Natural killer cell (primary cell): ENCODE results near the gene SMIM28. TPM values are rescaled to one million over a fixed set of nuclear protein-coding genes. Genes with fewer than 3 reads are reported as not detected.

Experiments
- ATAC-seq, 3 donors: fragments of 150-1000 bp in 2 of 3; fragments of 200-7000 bp in 1 of 3; cut with Tn5 transposase; 1 replicate in 1 of 3; 2 replicates in 2 of 3; pipeline ENCODE4 v1.10.0; 2021; ENCODE audit warnings: mild to moderate bottlenecking in 2 of 3, moderate library complexity in 2 of 3
- DNase-seq, 2 donors: peaks; one replicate each; pipeline versions ENCODE4 v3.0.0 to v3.0.0-alpha.2; 2013 to 2021; ENCODE audit warnings: mixed read lengths in 1 of 2
- H3K27ac ChIP-seq: one replicate; pipeline ENCODE4 v1.5.1; 2013; ENCODE audit warnings: mild to moderate bottlenecking, low read length
- H3K27me3 ChIP-seq: one replicate; pipeline ENCODE4 v1.6.1; 2013; ENCODE audit warnings: low read length; ENCODE audit not compliant: control insufficient read depth, insufficient read depth
- H3K36me3 ChIP-seq: one replicate; pipeline ENCODE4 v1.6.1; 2013; ENCODE audit warnings: low read length; ENCODE audit not compliant: control insufficient read depth, insufficient read depth
- H3K4me1 ChIP-seq: one replicate; pipeline ENCODE4 v1.6.1; 2013; ENCODE audit warnings: low read length; ENCODE audit not compliant: control insufficient read depth, insufficient read depth
- H3K4me3 ChIP-seq: one replicate; pipeline ENCODE4 v1.5.1; 2013; ENCODE audit warnings: low read length
- H3K9me3 ChIP-seq: one replicate; pipeline ENCODE4 v1.6.1; 2013; ENCODE audit warnings: low read length; ENCODE audit not compliant: control insufficient read depth, insufficient read depth
- H3K27ac Mint-ChIP-seq, 2 donors: one replicate each; pipeline ENCODE4 v1.8.0; 2022; ENCODE audit warnings: mild to moderate bottlenecking in 2 of 2, mixed read lengths in 2 of 2, moderate library complexity in 1 of 2
- H3K27me3 Mint-ChIP-seq, 2 donors: one replicate each; pipeline ENCODE4 v1.8.0; 2022; ENCODE audit warnings: low read depth in 2 of 2, mixed read lengths in 2 of 2
- H3K36me3 Mint-ChIP-seq: one replicate; pipeline ENCODE4 v1.8.0; 2022; ENCODE audit warnings: mixed read lengths
- H3K4me1 Mint-ChIP-seq, 2 donors: one replicate each; pipeline ENCODE4 v1.8.0; 2022; ENCODE audit warnings: mixed read lengths in 2 of 2
- H3K4me3 Mint-ChIP-seq: one replicate; pipeline ENCODE4 v1.8.0; 2022; ENCODE audit warnings: mild to moderate bottlenecking, moderate library complexity, mixed read lengths
- H3K9me3 Mint-ChIP-seq, 2 donors: one replicate each; pipeline ENCODE4 v1.8.0; 2022; ENCODE audit warnings: mixed read lengths in 2 of 2
- WGBS: methylation state at CpG from one replicate; pipeline ENCODE4 v1.1.7; 2013; ENCODE audit warnings: missing lambda C conversion rate; ENCODE audit not compliant: insufficient coverage; 5-methylcytosine and 5-hydroxymethylcytosine counted together
- intact Hi-C: fragments of 100-400 bp; cut with micrococcal nuclease; formaldehyde crosslinking; loops from one replicate; pipeline ENCODE4 v1.14.2; 2022
- total RNA-seq, 4 donors: library from RNA; stranded (reverse); fragments of 120-200 nt in 1 of 4; gene quantifications; one replicate each; pipeline versions ENCODE4 v1.2.3 to v1.2.4, GENCODE V29; 2013 to 2022
- TF ChIP-seq, protein P1 (sequence below): fragments of 200-600 bp; IDR thresholded peaks from one replicate; pipeline ENCODE4 v1.8.0; 2022; ENCODE audit warnings: antibody characterized with exemption

Gene SMIM28
- total RNA-seq, 3 donors from 2014 or later (not counting 1 experiment from before 2014, with no cell fraction given), result not detected

DNA sequence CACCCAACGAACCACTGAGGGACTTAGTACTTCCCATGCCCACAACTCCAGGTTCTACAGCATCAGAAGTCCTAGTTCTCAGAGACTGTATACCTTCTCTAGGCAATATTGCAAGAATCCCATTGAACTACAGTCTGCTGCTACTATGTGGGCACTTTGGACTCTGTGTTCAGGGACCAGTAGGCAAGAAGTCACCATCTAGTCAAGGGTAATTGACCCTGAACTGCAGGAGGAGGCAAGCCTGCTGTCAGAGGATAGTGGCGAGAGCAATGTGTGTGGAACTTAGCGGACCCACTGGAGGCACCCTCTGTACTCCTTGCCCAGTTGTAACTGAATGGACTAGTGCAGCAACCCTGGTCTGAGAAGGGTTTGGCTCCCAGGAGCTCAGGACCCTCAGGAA lies 42.1 kb downstream of the SMIM28 start:
- no peak for ATAC-seq
- no peak overlapping the region for H3K4me3 Mint-ChIP-seq
- no peaks in the 10 kb centered on the region for H3K27me3 Mint-ChIP-seq
- no peaks in the 10 kb centered on the region for H3K36me3 Mint-ChIP-seq
- WGBS, result 98% methylated on average over 3 of the region's 3 CpGs
- TF ChIP-seq, protein P1, sequence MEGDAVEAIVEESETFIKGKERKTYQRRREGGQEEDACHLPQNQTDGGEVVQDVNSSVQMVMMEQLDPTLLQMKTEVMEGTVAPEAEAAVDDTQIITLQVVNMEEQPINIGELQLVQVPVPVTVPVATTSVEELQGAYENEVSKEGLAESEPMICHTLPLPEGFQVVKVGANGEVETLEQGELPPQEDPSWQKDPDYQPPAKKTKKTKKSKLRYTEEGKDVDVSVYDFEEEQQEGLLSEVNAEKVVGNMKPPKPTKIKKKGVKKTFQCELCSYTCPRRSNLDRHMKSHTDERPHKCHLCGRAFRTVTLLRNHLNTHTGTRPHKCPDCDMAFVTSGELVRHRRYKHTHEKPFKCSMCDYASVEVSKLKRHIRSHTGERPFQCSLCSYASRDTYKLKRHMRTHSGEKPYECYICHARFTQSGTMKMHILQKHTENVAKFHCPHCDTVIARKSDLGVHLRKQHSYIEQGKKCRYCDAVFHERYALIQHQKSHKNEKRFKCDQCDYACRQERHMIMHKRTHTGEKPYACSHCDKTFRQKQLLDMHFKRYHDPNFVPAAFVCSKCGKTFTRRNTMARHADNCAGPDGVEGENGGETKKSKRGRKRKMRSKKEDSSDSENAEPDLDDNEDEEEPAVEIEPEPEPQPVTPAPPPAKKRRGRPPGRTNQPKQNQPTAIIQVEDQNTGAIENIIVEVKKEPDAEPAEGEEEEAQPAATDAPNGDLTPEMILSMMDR, result no peak
- H3K4me3 ChIP-seq, result no peak overlapping the region
- H3K27ac Mint-ChIP-seq, result no peak overlapping the region
- H3K4me1 ChIP-seq, result no peaks in the 10 kb centered on the region
- H3K9me3 ChIP-seq, result no peaks in the 10 kb centered on the region
- peaks cover 0 to 5% of the 10 kb centered on the region in 2 donors for H3K4me1 Mint-ChIP-seq
- peaks cover 7% of the 10 kb centered on the region for H3K36me3 ChIP-seq
- no peaks in the 10 kb centered on the region for H3K27me3 ChIP-seq
- H3K9me3 Mint-ChIP-seq, result no peaks in the 10 kb centered on the region
- H3K27ac ChIP-seq, result no peak overlapping the region
- DNase-seq, result no peak
- intact Hi-C loops, result no loop called here

DNA sequence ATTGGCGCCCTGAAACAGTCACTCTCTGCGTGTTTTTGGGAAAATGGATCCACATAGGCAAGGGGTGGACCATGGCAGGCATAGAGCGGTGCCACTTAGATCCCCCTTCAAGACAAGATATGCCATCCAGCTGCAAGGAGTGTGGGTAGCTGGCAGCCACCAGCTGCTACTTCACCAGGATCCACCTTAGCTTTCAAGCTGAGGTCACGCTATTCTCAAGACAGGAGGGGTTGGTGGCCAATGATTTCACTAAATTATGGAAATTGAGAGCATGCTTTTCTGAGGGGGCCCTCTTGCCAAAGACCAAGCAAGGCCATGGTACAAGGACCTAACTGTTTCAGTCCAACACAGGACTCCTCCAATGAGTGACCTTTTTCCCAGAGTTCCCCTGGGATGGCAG lies 42.7 kb downstream of the SMIM28 start:
- Mint-ChIP-seq H3K27me3 (no peaks in the 10 kb centered on the region), H3K9me3 (no peaks in the 10 kb centered on the region), H3K4me1 (peaks cover 0 to 5% of the 10 kb centered on the region in 2 donors), H3K4me3 (no peak overlapping the region), H3K27ac (no peak overlapping the region), H3K36me3 (no peaks in the 10 kb centered on the region)
- H3K36me3 ChIP-seq, result peaks cover 7% of the 10 kb centered on the region
- no peak overlapping the region for H3K4me3 ChIP-seq
- no peaks in the 10 kb centered on the region for H3K9me3 ChIP-seq
- no peaks in the 10 kb centered on the region for H3K27me3 ChIP-seq
- DNase-seq (no peak), ATAC-seq (no peak)
- TF ChIP-seq, protein P1, result no peak
- no peaks in the 10 kb centered on the region for H3K4me1 ChIP-seq
- intact Hi-C loops, result no loop called here
- 97% methylated on average over 4 of the region's 4 CpGs for WGBS
- no peak overlapping the region for H3K27ac ChIP-seq

DNA sequence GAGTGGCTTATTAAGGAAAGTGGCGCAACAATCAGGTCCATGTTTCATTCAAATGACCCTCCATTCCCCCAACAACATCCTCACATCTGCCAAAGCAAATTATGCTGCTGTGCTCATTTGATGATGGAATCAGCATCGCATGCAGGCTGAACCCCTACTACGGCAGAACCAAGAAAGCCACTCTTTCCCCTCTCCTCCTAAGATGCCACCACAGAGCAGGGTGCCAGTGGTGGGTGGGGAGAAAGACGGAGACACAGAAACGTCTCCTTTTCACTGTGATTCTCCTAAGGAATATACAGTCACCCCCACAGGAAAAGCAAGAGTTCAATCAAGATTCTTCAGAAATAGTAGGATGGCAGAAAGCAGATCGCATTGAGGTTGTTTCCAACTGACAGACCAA lies 43.4 kb downstream of the SMIM28 start:
- H3K4me1 ChIP-seq, result no peaks in the 10 kb centered on the region
- no peak overlapping the region for H3K4me3 ChIP-seq
- H3K27me3 ChIP-seq, result no peaks in the 10 kb centered on the region
- H3K27ac ChIP-seq, result no peak overlapping the region
- ATAC-seq (no peak), DNase-seq (no peak)
- WGBS, result 89% methylated on average over 4 of the region's 6 CpGs
- H3K9me3 ChIP-seq, result no peaks in the 10 kb centered on the region
- H3K9me3 Mint-ChIP-seq, result no peaks in the 10 kb centered on the region
- intact Hi-C loops, result no loop called here
- TF ChIP-seq, protein P1, result no peak
- H3K4me1 Mint-ChIP-seq, result peaks cover 0 to 5% of the 10 kb centered on the region in 2 donors
- no peak overlapping the region for H3K4me3 Mint-ChIP-seq
- peaks cover 0 to 3% of the 10 kb centered on the region in 2 donors for H3K27me3 Mint-ChIP-seq
- H3K36me3 ChIP-seq, result peaks cover 6% of the 10 kb centered on the region
- H3K36me3 Mint-ChIP-seq, result no peaks in the 10 kb centered on the region
- H3K27ac Mint-ChIP-seq, result no peak overlapping the region

DNA sequence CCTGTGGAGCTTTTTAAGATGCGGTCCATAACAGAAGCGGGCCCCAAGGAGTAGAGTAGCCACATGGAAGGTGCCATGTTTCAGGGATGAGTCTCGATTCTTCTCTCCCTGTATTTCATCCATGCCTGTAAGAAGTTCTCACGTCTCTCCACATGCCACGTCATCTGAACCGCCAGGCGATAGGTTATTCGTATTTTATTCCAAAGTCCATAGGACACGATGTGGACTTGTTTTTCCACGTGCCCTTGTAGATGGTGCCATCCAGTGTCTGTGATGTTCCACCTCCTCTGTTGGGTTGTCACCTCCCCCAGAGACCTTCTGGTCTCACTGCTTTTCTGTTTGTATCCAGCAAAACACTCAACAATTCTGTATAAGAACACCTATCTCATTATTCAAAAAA lies 43.9 kb downstream of the SMIM28 start:
- no peak overlapping the region for H3K4me3 Mint-ChIP-seq
- Histone ChIP-seq H3K27ac (no peak overlapping the region), H3K4me1 (no peaks in the 10 kb centered on the region), H3K4me3 (no peak overlapping the region), H3K36me3 (peaks cover 6% of the 10 kb centered on the region), H3K9me3 (no peaks in the 10 kb centered on the region), H3K27me3 (no peaks in the 10 kb centered on the region)
- peaks cover 0 to 5% of the 10 kb centered on the region in 2 donors for H3K4me1 Mint-ChIP-seq
- H3K27ac Mint-ChIP-seq, result no peak overlapping the region
- peaks cover 0 to 3% of the 10 kb centered on the region in 2 donors for H3K27me3 Mint-ChIP-seq
- 95% methylated on average over 10 of the region's 10 CpGs for WGBS
- ATAC-seq, result no peak
- TF ChIP-seq, protein P1, result no peak
- H3K9me3 Mint-ChIP-seq, result no peaks in the 10 kb centered on the region
- intact Hi-C loops, result no loop called here
- DNase-seq, result no peak
- no peaks in the 10 kb centered on the region for H3K36me3 Mint-ChIP-seq
